ENCODE measurements around the gene CCT6A.
"Not testable (repeated sequence)": the region's sequence is repeated elsewhere in the genome, so short reads cannot be mapped to it uniquely, and the experiment has no call there.

The CCT6A gene

DNA sequence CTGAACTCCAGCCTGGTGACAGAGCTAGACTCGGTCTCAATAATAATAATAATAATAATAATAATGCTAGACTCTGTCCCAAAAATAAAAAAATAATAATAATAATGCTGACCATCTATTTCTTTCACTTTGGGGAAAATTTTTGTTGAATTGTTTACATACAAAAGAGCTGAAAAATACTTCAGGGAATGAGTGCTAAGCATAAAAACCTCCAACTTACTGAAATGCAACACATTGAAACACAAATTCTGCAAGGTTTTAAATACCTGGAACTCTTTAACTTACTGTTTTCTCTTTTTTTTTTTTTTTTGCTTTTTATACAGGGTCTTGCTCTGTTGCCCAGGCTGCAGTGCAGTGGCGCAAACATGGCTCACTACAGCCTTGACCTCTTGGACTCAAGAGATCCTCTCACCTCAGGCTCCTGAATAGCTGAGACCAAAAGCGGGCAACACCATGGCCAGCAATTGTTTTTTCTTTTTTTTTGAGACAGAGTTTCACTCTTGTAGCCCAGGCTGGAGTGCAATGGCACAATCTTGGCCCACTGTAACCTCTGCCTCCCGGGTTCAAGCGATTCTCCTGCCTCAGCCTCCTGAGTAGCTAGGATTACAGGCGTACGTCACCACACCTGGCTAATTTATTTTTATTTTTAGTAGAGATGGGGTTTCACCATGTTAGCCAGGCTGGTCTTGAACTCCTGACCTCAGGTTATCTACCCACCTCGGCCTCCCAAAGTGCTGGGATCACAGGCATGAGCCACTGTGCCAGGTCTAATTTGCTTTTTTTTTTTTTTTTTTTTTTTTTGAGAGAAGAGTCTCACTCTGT lies 46.8 kb downstream of the CCT6A start:
- in situ Hi-C loops (cut with HindIII; ENCODE audit: low sequenced_read_pairs) = not testable (repeated sequence)

DNA sequence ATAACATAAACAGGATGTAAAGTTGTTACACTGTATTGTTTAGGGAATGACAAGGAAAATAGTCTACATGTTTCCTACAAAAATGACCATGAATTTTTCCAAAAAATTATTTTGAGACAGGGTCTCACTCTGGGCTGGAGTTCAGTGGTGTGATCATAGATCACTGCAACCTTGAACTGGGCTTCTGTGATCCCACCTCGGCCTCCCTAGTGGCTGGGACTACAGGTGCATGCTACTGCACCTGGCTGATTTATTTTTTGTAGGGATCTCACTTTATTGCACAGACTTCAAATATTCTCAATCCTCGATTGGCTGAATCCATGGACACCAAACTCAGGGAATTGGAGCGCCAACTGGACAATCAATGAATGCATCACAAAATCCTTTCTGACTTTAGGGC lies 48.1 kb downstream of the CCT6A start:
- in situ Hi-C loops (cut with HindIII; ENCODE audit: low sequenced_read_pairs) = no loop called here

DNA sequence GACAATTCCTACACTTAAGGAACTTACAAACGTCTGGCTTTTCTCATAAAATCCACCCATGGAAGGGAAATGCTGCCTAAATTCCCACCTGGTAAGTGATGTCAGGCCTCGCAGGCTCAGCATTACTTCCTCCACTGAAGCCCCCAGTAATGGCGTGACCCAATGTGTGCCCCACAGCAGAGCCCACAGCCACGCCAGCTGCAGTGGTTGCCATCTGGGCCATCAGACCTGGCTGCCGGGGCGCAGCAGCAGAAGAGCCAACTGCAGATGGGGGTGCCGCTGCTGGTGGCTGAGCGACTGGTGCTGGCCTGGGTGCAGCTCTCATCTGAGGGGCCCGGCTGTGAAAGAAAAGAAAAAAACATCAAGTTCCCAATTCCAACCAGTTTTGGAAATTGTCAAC lies 52.6 kb downstream of the CCT6A start:
- in situ Hi-C loops (cut with HindIII; ENCODE audit: low sequenced_read_pairs) = not testable (repeated sequence)

DNA sequence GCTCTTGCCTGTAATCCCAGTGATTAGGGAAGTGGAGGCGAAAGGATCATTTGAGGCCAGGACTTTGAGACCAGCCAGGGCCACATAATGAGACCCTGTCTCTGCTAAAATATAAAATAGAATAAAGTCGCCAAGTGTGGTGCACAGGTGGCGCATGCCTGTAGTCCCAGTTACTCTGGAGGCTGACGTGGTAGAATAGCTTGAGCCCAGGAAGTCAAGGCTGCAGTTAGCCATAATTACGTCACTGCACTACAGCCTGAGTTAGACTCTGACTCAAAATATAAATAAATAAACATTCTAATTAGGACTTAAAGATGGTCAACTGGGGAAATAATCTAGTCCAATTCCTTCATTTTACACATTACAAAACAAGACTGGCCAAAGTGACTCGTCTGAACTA lies 53.9 kb downstream of the CCT6A start:
- in situ Hi-C loops (cut with HindIII; ENCODE audit: low sequenced_read_pairs) = no loop called here

DNA sequence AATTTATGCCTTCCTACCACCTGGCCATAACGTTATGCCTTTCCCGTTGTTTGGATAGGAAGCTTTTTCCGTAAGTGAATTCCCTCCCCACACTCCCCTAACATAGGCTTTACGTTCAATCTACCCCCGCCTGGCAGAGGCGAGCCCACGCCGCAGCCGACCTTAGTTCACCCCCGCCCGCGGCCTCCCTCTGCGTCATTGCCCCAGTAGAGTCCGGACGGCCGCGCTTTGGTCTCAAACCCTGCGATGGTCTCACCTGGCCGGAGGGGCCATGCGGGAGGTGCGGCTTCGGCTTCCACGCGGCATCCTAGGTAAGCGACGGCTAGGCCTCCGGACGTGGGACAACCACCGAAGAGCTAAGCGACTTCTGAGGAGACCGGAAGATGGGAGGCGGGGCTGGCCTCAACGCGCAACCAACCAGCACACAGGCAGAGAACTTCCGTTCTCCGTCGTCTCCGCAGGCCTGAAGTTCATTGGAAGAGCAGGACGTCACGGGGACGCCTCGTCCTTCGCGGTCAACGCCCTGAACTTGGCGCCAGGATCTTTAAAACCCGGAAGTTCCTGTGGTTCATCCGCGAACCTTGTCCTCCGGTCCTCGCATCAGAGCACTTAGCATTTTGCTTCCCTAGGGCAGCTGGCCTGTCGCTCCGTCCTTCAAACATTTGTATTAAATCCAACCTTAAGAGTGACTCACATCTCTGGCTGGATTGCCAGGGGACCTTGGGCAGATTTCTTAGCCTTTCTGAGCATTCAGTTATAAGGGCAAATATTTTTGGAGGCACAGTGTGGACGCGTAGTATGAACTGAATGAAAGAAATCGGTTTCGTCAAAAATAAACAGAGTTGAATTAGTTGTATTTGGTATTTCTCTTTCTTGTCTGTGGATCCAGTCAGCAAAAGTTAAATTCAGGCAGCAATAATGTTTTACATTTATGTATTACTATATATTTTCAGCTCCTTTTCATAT lies 54.8 kb downstream of the CCT6A start, which contains the start of gene CHCHD2:
Gene CHCHD2, minus strand, starts transcription at position 369 of the 966 bp plus-strand sequence. Its CDS starts 63 bp downstream, at position 306.
- in situ Hi-C loops (cut with HindIII; ENCODE audit: low sequenced_read_pairs) = no loop called here

DNA sequence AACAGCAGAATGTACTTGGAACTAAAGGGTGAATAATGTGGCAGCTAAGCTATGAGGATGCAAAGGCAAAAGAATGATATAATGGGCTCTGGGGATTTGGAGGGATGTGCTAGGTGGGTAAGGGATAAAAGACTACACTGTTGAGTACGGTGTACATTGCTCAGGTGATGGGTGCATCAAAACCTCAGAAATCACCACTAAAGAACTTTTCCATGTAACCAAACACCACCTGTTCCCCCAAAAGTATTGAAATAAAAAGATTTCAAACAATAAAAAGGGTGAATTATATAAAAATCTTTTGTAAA lies 56.3 kb downstream of the CCT6A start:
- in situ Hi-C loops (cut with HindIII; ENCODE audit: low sequenced_read_pairs) = no loop called here

DNA sequence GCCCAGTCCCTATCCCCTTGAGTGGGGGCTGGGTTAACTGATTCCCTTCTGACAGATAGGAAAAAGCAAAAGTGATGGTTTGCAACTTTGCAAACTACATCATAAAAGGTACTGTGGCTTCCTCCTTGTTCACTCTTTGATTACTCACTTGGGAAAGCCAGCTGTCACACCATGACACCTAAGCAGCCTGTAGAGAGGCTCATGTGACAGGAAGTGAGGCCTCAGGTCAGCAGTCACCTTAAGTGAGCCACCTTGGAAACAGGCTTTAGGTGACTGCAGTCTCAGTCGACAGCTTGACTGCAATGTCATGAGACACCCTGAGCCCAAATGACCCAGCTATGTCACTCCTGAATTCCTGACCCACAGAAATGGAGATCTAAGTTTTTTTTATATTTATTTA lies 59.0 kb downstream of the CCT6A start:
- in situ Hi-C loops (cut with HindIII; ENCODE audit: low sequenced_read_pairs) = no loop called here

DNA sequence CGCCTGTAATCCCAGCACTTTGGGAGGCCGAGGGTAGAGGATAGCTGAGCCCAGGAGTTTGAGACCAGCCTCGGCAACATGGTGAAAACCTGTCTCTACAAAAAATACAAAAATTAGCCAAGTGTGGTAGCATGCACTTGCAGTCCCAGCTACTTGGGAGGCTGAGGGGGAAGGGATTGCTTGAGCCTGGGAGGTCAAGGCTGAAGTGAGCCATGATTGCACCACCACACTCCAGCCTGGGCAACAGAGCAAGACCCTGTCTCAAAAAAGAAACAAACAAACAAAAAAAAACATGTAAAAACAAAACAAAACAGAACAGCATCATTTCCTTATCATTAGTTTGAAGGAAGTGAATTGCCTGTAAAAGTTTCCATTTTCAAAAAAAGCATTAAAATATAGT lies 60.7 kb downstream of the CCT6A start:
- in situ Hi-C loops (cut with HindIII; ENCODE audit: low sequenced_read_pairs) = not testable (repeated sequence)

All from endothelial cell of hepatic sinusoid (primary cell).